GM12878 (cell line): ENCODE data around the gene GMPPA.

Experiments used
- CHD2 ChIP-seq: IDR thresholded peaks from 2 replicates; pipeline ENCODE4 v1.6.1; 2011; ENCODE audit warnings: low read depth, low read length, improper control_type of control experiment, borderline replicate concordance
- POU2F2 ChIP-seq: IDR thresholded peaks from 3 replicates; pipeline ENCODE4 v1.6.1; 2011; ENCODE audit warnings: low read depth, mild to moderate bottlenecking, low read length, borderline replicate concordance

- TF ChIP-seq POU2F2 = no peak
- no peak for TF ChIP-seq CHD2
These were observed 19.5 kb downstream of the GMPPA start for GRCh38 chr2:219517954-219518778.
